Measurements from ENCODE around the gene STS.

The STS gene, protein sequence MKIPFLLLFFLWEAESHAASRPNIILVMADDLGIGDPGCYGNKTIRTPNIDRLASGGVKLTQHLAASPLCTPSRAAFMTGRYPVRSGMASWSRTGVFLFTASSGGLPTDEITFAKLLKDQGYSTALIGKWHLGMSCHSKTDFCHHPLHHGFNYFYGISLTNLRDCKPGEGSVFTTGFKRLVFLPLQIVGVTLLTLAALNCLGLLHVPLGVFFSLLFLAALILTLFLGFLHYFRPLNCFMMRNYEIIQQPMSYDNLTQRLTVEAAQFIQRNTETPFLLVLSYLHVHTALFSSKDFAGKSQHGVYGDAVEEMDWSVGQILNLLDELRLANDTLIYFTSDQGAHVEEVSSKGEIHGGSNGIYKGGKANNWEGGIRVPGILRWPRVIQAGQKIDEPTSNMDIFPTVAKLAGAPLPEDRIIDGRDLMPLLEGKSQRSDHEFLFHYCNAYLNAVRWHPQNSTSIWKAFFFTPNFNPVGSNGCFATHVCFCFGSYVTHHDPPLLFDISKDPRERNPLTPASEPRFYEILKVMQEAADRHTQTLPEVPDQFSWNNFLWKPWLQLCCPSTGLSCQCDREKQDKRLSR

DNA sequence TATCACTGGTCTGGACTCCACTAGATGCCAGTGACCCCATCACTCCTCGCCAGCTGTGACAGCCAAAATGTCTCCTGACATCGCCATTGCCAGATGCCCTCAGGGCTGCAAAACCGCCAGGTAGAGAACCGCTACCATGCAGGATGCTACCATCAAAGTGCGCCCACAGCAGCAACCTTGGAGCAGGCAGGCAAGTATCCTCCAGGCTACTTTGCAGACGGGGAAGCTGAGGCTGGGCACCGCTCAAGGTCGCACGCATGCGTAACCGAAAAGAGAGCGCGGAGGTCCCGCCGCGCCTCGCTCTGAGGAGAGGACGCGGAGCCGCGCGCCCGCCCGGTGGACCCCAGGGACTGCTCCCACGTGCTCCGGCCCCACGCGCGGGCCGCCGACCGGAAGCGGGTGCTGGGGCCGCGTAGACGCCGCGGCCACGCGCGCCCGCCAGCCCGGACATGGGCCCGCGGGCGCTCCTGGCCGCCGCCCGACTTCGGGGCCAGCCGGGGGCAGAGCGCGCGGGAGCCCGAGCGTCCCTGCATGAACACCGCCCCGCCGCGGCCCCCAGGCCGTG is at the start of gene STS:
Gene STS (plus strand): TSS at position 300 of the 565 bp plus-strand sequence. CDS start 105,488 bp downstream, outside the sequence.
- peak; percentile 11 to 13 for DNase-seq (ENCODE audit: low read depth in 2 of 2)

DNA sequence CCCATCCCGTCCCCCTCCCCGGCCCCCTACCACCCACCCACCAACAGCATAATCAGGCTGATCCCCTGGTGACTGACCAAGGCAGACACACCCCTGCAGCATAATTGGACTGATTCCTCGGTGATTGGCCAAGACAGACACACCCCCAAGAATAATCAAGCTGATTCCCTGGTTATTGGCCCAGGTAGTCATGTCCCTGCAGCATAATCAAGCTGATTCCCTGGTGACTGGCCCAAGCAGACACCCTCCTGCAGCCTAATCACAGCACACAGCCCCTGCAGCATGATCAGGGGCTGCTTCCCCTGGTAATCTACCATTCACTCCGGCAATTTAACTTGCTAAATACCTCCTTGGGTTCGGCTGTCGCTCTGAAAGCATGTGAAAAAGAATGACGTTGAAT is 47.5 kb upstream of the STS start:
- DNase-seq (ENCODE audit: low read depth in 2 of 2): no peak

- no peak for DNase-seq (ENCODE audit: low read depth in 2 of 2)
Observed at GRCh38 chrX:7102119-7102518, 45.4 kb upstream of the STS start.

- DNase-seq (ENCODE audit: low read depth in 2 of 2): no peak
Observed at GRCh38 chrX:7106649-7107048, 40.9 kb upstream of the STS start.

DNA sequence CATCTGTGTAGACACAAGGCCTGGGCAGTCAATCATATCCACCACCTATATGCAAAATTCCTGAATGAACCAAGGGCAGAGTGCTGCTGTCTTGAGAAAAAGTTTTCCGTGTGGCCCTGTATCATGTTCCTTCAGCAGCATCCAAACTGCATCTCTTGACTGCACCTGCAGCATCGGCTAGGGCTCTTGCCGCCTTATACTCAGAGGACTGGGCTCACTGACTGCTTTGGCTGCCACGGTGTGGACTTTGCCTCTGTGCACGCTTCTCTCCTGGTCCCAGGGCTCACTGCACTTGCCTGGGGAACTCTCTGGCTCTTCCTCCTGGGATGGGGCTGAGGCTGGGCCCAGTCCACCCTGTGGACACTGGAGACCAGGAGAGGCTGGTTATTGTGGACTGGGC is 39.5 kb upstream of the STS start:
- no peak for DNase-seq (ENCODE audit: low read depth in 2 of 2)

DNA sequence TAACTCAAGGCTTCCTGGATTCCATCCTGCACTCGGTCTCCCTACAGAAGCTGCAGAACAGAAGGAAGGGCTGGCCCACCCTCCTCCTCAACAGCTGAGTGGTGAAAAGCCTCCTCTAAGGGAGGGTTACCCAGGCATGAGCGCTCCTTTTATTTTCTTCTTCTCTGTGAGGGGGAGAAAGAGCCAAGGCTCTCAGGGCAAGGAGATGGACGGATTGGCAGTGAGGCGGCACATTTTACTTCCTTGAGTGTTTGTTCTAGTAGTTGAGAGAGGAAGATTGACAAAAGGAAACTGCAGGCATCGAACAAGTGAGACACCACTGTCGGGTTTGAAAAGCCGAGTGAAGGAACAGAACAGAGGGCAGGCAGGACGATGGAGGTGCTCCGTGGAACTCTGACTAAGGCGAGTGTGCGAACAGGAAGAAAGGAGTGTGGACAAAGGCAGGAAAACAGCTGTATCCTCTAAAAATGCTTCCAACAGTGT is 38.4 kb upstream of the STS start:
- no peak for DNase-seq (ENCODE audit: low read depth in 2 of 2)

DNA sequence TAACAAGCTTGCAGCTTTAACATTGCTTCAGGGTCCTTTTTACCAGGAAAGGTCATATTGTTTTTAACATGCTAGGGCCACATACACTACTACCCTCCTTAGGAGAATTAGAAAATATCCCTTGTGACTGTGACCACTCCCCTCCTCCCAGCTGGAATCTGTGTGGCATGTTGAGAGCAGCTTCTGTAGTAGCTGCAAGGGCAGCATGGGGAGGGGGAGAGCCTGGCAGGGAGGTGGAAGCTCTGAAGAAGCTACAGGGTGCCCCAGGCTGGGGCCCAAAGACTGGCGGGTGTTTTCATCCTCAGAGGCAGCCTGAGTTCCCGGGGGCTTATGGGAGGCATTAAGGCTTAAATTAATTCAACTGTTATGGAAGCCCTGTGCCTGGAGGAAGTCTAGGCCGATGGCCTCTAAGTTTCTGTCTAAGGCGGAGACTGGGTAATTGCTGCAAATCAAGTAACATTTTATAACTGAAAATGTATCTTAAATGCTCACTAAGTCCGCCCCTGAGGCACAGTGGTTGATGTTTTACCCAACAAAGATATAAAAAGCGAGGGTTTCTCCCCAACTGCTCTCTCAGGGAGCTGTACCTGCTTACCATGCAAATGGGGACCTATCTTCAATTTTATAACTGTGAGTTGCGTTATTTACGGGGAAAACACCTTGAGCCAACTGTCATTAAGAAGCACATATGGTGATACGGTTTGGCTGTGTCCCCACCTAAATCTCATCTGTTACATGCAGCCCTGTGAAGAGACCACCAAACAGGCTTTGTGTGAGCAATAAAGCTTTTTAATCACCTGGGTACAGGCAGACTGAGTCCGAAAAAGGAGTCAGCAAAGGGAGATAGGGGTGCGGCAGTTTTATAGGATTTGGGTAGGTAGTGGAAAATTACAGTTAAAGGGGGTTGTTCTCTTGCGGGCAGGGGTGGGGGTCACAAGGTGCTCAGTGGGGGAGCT is 37.4 kb upstream of the STS start:
- DNase-seq (ENCODE audit: low read depth in 2 of 2): no peak

GRCh38 chrX:7110821-7111276 is 36.7 kb upstream of the STS start:
- DNase-seq (ENCODE audit: low read depth in 2 of 2): no peak

DNA sequence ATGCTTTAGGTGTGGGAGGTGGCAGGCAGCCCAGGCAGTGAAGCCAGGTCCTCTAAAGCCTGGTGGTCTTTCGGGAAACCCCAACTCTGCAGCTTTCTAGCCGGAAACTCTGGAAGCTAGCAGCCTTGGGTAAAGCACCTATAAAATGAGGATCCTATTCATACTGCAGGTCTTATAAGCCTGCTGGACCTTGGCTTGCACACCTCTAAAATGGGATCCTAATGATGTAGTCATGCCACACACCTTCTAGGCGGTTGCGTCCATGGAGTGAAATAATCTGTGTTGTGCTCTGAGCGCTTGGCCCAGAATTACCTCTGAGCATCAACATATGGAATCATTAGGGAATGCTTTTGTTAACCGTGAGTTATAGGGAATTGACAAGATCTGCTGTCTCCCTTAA is 36.0 kb upstream of the STS start:
- DNase-seq (ENCODE audit: low read depth in 2 of 2): no peak

GRCh38 chrX:7112071-7112470 is 35.4 kb upstream of the STS start:
- no peak for DNase-seq (ENCODE audit: low read depth in 2 of 2)

- DNase-seq (ENCODE audit: low read depth in 2 of 2): no peak
Observed at GRCh38 chrX:7115557-7115956, 32.0 kb upstream of the STS start.

GRCh38 chrX:7116081-7116480 is 31.4 kb upstream of the STS start:
- DNase-seq (ENCODE audit: low read depth in 2 of 2): no peak

- no peak for DNase-seq (ENCODE audit: low read depth in 2 of 2)
Observed at GRCh38 chrX:7117587-7117986, 29.9 kb upstream of the STS start.

GRCh38 chrX:7119950-7120877 is 27.3 kb upstream of the STS start:
- DNase-seq (ENCODE audit: low read depth in 2 of 2): no peak

DNA sequence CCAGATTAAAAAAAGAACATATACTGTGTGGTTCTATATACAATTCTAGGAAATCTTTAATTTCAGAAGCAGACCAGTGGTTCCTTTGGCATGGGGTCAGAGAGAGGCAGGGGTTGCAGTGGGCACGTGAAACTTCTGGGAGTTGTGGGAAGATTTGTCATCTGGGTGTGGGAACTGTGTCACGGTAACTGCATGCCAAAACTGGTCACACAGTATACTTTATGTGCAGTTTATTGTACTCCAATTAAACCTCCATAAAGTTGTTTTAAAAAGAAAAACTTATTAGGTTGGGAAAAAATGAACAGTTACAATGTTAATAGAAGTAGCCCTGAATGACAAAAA is 26.7 kb upstream of the STS start:
- no peak for DNase-seq (ENCODE audit: low read depth in 2 of 2)

DNA sequence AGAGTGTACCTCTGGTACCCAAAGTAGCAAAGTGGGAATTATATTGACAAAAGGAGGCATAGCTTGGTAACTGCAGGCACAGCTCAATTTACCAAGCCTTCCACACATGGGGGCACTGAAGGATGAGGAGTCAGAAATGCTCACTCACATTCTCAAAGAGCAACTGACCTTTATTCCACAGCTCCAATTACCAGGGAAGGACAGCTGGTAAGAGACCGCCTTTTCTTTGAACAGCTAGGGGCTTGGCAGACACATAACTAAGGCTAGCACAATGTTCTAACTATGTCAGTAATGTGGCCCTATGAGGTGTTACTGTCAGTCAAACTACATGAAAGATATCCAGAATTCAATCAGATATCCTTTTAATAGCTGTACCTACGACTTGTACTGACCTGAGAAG is 20.5 kb upstream of the STS start:
- DNase-seq (ENCODE audit: low read depth in 2 of 2): no peak

DNA sequence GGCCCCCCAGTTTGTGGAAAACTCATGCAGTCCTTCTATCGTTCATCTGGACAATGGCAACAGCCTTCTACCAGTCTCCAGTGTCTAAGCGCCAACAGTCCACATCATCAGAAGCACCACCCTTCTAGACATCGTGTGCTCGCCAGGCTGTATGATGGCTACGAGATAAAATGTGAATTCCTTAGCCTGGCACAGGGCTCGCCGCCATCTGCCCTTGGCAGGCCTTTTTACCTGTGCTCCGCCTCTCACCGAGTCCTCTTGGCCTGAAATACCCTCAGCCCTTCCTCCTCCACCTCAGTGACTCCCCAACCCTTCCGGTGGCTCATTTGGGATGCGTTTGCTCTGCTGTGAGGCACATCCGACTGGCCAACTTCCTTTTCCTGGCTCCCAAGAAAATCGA is 15.9 kb upstream of the STS start:
- DNase-seq (ENCODE audit: low read depth in 2 of 2): no peak

DNA sequence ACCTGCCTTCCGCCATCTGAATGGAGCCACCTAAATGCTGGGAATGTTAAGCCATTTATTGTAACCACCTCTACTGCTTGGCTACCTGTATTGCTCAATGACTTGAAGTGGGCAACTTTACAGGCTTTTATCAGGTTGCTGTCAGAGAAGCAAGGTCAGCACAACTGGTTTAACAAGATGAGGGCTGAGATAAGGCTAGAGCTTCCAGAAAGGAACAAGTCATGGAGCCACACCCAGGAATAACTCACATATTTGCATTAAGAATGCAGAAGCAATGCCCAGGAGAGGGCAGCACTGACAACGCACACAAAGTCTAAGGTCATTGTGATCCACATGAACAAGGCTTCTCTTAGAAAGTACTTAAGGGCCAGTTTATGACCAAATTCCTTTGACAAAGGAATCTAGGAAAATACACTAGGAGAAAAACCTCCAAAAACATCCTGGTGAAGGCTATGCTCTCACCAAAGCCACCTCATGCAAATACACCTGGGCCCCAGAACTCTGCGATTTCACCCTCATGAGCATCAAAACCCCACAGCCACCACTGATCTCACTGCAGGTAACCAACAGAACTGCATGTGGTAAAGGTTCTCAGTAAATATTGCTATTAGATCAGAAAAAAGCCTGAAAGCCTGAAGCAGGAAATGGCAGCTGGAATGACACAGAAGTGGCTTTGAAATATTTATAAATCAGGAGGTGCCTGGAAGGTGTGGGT is 15.0 kb upstream of the STS start:
- DNase-seq (ENCODE audit: low read depth in 2 of 2): no peak

GRCh38 chrX:7133050-7133440 is 14.5 kb upstream of the STS start:
- DNase-seq (ENCODE audit: low read depth in 2 of 2): no peak

- no peak for DNase-seq (ENCODE audit: low read depth in 2 of 2)
Observed at GRCh38 chrX:7134981-7135380, 12.5 kb upstream of the STS start.
